Bronchial epithelial cell (primary cell): ENCODE measurements around the gene FAT1. TPM values are rescaled to one million over a fixed set of nuclear protein-coding genes. Genes with fewer than 3 reads are reported as not detected.

Experiments
- DNase-seq: peaks from one replicate; pipeline ENCODE4 v3.0.0-alpha.2; 2010; ENCODE audit warnings: low read depth
- FAIRE-seq: peaks from 2 replicates; lab custom pipeline; 2011; peaks lifted over from hg19 to GRCh38; lab: Jason Lieb, UNC
- H3K27me3 ChIP-seq: 2 replicates; pipeline ENCODE4 v1.5.1; 2011; ENCODE audit warnings: low read length; ENCODE audit not compliant: control insufficient read depth, insufficient read depth
- H3K36me3 ChIP-seq: 2 replicates; pipeline ENCODE4 v1.5.1; 2011; ENCODE audit warnings: low read length; ENCODE audit not compliant: control insufficient read depth, insufficient read depth
- H3K4me3 ChIP-seq: 2 replicates; pipeline ENCODE4 v1.5.1; 2011; ENCODE audit warnings: mild to moderate bottlenecking, low read depth, low read length, control low read depth
- CTCF ChIP-seq: IDR thresholded peaks from 2 replicates; pipeline ENCODE4 v1.5.1; 2011; ENCODE audit warnings: mild to moderate bottlenecking, moderate library complexity, low read length, control low read depth, inconsistent platforms; ENCODE audit not compliant: insufficient read depth, severe bottlenecking
- total RNA-seq: library from RNA; depleted of rRNA; stranded (reverse); fragments of >200 nt; gene quantifications from 2 replicates; pipeline ENCODE4 v1.2.1, GENCODE V29; 2014

The FAT1 gene
- total RNA-seq, 1 donor from 2014 or later: 237 TPM

DNA sequence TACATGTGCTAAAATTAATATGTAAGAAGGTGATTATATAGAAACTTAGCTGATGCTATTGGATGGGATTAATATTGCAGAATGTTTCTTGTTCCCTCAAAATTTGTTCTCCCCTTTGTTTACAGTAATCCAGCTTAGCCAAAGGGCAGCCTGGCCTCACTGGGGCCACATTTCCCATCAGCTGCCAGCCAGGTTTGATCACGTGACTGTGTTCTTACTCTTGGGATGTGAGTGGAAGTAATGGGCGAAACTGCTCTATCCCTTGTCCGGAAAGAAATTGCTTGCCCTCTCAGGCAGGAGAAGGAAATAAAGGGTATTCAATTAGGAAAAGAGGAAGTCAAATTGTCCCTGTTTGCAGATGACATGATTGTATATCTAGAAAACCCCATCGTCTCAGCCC, 44.1 kb upstream of the FAT1 start:
- TF ChIP-seq CTCF: no peak

GRCh38 chr4:186765673-186766546, 42.3 kb upstream of the FAT1 start:
- no peak for FAIRE-seq
- DNase-seq: no peak
- TF ChIP-seq CTCF: no peak
- no peaks in the 10 kb centered on the region for H3K36me3 ChIP-seq
- no peaks in the 10 kb centered on the region for H3K27me3 ChIP-seq
- H3K4me3 ChIP-seq: no peak overlapping the region

More for the DNA sequence above, 44.1 kb upstream of the FAT1 start:
- H3K4me3 ChIP-seq: no peak overlapping the region
- no peaks in the 10 kb centered on the region for H3K27me3 ChIP-seq
- no peaks in the 10 kb centered on the region for H3K36me3 ChIP-seq
- FAIRE-seq (no peak), DNase-seq (no peak)

DNA sequence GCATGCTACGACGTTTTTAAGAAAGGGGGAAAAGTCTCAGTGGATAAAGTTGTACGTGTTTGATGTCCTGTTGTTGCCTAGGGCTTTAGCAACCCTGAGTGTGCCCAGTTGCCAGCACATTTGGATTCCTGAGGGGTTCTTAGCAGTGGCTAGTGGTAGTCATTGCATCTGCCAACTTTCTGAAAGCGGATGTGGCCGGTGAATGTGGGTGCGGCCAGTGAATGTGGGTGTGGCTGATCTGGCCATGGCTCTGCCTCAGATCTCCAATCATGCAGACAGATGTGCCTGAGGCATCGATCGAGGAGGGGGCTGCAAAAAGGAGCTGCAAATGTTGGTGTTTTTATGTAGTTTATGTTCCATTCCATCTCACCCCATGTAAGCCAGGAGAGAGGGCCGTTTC, 41.5 kb upstream of the FAT1 start:
- FAIRE-seq (no peak), DNase-seq (no peak)
- no peaks in the 10 kb centered on the region for H3K27me3 ChIP-seq
- H3K4me3 ChIP-seq: no peak overlapping the region
- TF ChIP-seq CTCF: no peak
- H3K36me3 ChIP-seq: no peaks in the 10 kb centered on the region

DNA sequence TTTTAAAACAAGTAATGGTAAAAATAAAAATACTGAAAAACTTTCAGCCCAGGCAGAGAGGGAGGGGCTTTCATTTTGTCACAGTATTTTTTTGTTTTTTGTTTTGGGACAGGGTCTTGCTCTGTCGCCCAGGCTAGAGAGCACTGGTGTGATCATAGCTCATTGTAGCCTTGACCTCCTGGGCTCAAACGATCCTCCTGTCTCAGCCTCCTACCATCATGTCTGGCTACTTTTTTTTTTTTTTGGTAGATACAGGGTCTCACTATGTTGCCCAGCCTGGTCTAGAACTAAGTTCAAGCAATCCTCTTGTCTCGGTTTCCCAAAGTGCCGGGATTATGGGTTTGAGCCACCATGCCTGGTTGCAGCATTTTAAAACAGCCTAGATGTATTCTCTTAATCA, 40.8 kb upstream of the FAT1 start:
- DNase-seq (no peak), FAIRE-seq (no peak)
- TF ChIP-seq CTCF: no peak
- H3K4me3 ChIP-seq: no peak overlapping the region
- no peaks in the 10 kb centered on the region for H3K27me3 ChIP-seq
- H3K36me3 ChIP-seq: no peaks in the 10 kb centered on the region

DNA sequence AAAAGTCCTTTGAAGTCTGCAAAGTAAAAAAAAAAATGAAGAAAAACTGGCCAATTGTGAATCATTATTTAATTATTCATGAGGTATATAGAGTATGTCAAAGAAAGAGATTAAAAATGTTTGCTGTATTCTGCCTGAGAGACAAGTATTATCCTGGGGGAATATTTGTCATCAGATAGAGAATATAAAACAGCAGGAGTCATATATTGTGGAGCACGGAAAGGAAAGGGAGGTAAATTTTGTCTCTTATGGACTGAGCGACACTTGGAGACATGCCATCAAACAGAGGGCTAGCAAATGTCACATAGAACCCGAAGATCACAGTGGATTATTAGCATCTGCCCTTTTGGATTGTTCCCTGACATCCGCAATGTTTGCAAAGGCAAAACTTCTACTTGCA, 39.2 kb upstream of the FAT1 start:
- no peak overlapping the region for H3K4me3 ChIP-seq
- DNase-seq: no peak
- no peaks in the 10 kb centered on the region for H3K36me3 ChIP-seq
- no peak for TF ChIP-seq CTCF
- no peaks in the 10 kb centered on the region for H3K27me3 ChIP-seq
- no peak for FAIRE-seq
